H1 (cell line): ENCODE results near the gene PDZRN3. TPM values are rescaled to one million over a fixed set of nuclear protein-coding genes. Genes with fewer than 3 reads are reported as not detected.

Experiments used
- CTCF ChIA-PET: fragments of 300-600 bp; sonication (Branson Sonifier 250); formaldehyde crosslinking; loops from one replicate; lab custom pipeline; 2021; ENCODE audit not compliant: partially characterized antibody; lab: Charles Lee
- POLR2A ChIA-PET: fragments of 300-600 bp; sonication (Branson Sonifier 250); formaldehyde crosslinking; loops from one replicate; lab custom pipeline; 2021; ENCODE audit warnings: inconsistent platforms; ENCODE audit not compliant: partially characterized antibody; lab: Charles Lee
- DNase-seq, 2 experiments: peaks; one replicate each; pipeline versions ENCODE4 v3.0.0 to v3.0.0-alpha.2; 2010 to 2022; ENCODE audit warnings: low spot score in 2 of 2, low read depth in 1 of 2, mixed read lengths in 1 of 2
- FAIRE-seq: peaks from 2 replicates; lab custom pipeline; 2011; peaks lifted over from hg19 to GRCh38; lab: Jason Lieb, UNC
- H2AFZ ChIP-seq: 2 replicates; pipeline ENCODE4 v1.8.1; 2012; ENCODE audit warnings: low read length, inconsistent platforms
- H2AK5ac ChIP-seq: 2 replicates; pipeline ENCODE4 v1.6.1; 2013; ENCODE audit warnings: low read depth, low read length
- H2BK120ac ChIP-seq: replicated peaks from 2 replicates; pipeline ENCODE3; 2013; ENCODE audit warnings: low read depth, low read length, inconsistent platforms
- H2BK12ac ChIP-seq: 2 replicates; pipeline ENCODE4 v1.6.1; 2013; ENCODE audit warnings: low read depth, low read length
- H2BK15ac ChIP-seq: 2 replicates; pipeline ENCODE4 v1.6.1; 2013; ENCODE audit warnings: low read length
- H2BK20ac ChIP-seq: 2 replicates; pipeline ENCODE4 v1.6.1; 2013; ENCODE audit warnings: low read length
- H2BK5ac ChIP-seq: 2 replicates; pipeline ENCODE4 v1.6.1; 2013; ENCODE audit warnings: low read depth, low read length
- H3K14ac ChIP-seq: 2 replicates; pipeline ENCODE4 v1.6.1; 2013; ENCODE audit warnings: inconsistent platforms; ENCODE audit not compliant: insufficient read length
- H3K18ac ChIP-seq: 2 replicates; pipeline ENCODE4 v1.6.1; 2013; ENCODE audit warnings: low read length; ENCODE audit errors: extremely low read depth
- H3K23ac ChIP-seq: 2 replicates; pipeline ENCODE4 v1.6.1; 2013; ENCODE audit warnings: inconsistent platforms; ENCODE audit not compliant: insufficient read length
- H3K23me2 ChIP-seq: 2 replicates; pipeline ENCODE4 v1.6.1; 2013; ENCODE audit warnings: low read depth, low read length
- H3K27ac ChIP-seq: 2 replicates; pipeline ENCODE4 v1.6.1; 2011; ENCODE audit warnings: low read depth, low read length, inconsistent platforms
- H3K27me3 ChIP-seq, 4 experiments: replicated peaks in 1 of 4; 1 replicate in 1 of 4; 2 replicates in 3 of 4; pipeline versions ENCODE4 v1.6.1 to v1.8.1; 2011 to 2013; ENCODE audit warnings: low read length in 3 of 4, mild to moderate bottlenecking in 3 of 4, inconsistent platforms in 2 of 4, mixed read lengths in 2 of 4, moderate library complexity in 1 of 4; ENCODE audit not compliant: control insufficient read depth in 3 of 4, insufficient read depth in 3 of 4; ENCODE audit errors: extremely low read depth in 1 of 4
- H3K36me3 ChIP-seq, 4 experiments: 2 replicates each; pipeline versions ENCODE4 v1.6.1 to v1.8.1; 2011 to 2013; ENCODE audit warnings: mild to moderate bottlenecking in 4 of 4, low read length in 3 of 4, moderate library complexity in 2 of 4, control low read depth in 1 of 4, inconsistent platforms in 1 of 4; ENCODE audit not compliant: insufficient read depth in 4 of 4, control insufficient read depth in 2 of 4
- H3K4ac ChIP-seq: replicated peaks from 2 replicates; pipeline ENCODE3; 2013; ENCODE audit warnings: low read length, low read depth, mixed read lengths, inconsistent platforms; ENCODE audit not compliant: insufficient read length
- H3K4me1 ChIP-seq, 4 experiments: replicated peaks in 1 of 4; 1 replicate in 1 of 4; 2 replicates in 3 of 4; pipeline versions ENCODE4 v1.6.1 to v1.8.1; 2011 to 2013; ENCODE audit warnings: low read length in 3 of 4, inconsistent platforms in 2 of 4, mixed read lengths in 1 of 4; ENCODE audit not compliant: insufficient read depth in 4 of 4, control insufficient read depth in 3 of 4
- H3K4me2 ChIP-seq, 2 experiments: 2 replicates each; pipeline versions ENCODE4 v1.6.1 to v1.8.1; 2011 to 2013; ENCODE audit warnings: low read depth in 2 of 2, low read length in 2 of 2, control low read depth in 1 of 2, inconsistent platforms in 1 of 2, mild to moderate bottlenecking in 1 of 2; ENCODE audit not compliant: insufficient read depth in 1 of 2
- H3K4me3 ChIP-seq, 4 experiments: fragments of 200-600, 300-600 bp in 1 of 4; sonication (generic), shearing (Covaris generic), sonication (Bioruptor Twin) in 1 of 4; 2 replicates each; pipeline versions ENCODE4 v1.5.1 to v1.8.1; 2011 to 2016; ENCODE audit warnings: low read length in 4 of 4, low read depth in 3 of 4, control low read depth in 2 of 4, inconsistent platforms in 2 of 4, mild to moderate bottlenecking in 2 of 4, mixed read lengths in 1 of 4, moderate library complexity in 1 of 4; ENCODE audit not compliant: insufficient read depth in 2 of 4; ENCODE audit errors: extremely low read depth in 1 of 4
- H3K56ac ChIP-seq: replicated peaks from 2 replicates; pipeline ENCODE3; 2013; ENCODE audit warnings: low read depth, mild to moderate bottlenecking, mixed read lengths, low read length, inconsistent platforms; ENCODE audit not compliant: insufficient read length
- H3K79me1 ChIP-seq: 2 replicates; pipeline ENCODE4 v1.6.1; 2013; ENCODE audit warnings: low read depth, low read length, control low read depth
- H3K79me2 ChIP-seq, 2 experiments: 2 replicates each; pipeline versions ENCODE4 v1.6.1 to v1.8.1; 2012 to 2013; ENCODE audit warnings: low read length in 2 of 2, mild to moderate bottlenecking in 2 of 2, inconsistent platforms in 1 of 2; ENCODE audit not compliant: insufficient read depth in 2 of 2, control insufficient read depth in 1 of 2
- H3K9ac ChIP-seq, 4 experiments: replicated peaks in 1 of 4; 1 replicate in 1 of 4; 2 replicates in 3 of 4; pipeline versions ENCODE4 v1.6.1 to v1.8.1; 2011 to 2013; ENCODE audit warnings: low read depth in 3 of 4, low read length in 3 of 4, control low read depth in 2 of 4, mild to moderate bottlenecking in 2 of 4, moderate library complexity in 2 of 4, inconsistent platforms in 1 of 4; ENCODE audit errors: extremely low read depth in 1 of 4
- H3K9me3 ChIP-seq, 2 experiments: 2 replicates each; pipeline versions ENCODE4 v1.6.1 to v1.8.1; 2012 to 2013; ENCODE audit warnings: mild to moderate bottlenecking in 2 of 2, moderate library complexity in 2 of 2, control low read depth in 1 of 2, inconsistent platforms in 1 of 2, low read depth in 1 of 2, low read length in 1 of 2, mixed read lengths in 1 of 2; ENCODE audit not compliant: insufficient read depth in 2 of 2
- H4K20me1 ChIP-seq, 2 experiments: replicated peaks in 1 of 2; 2 replicates each; pipeline versions ENCODE3 to v1.8.1; 2011 to 2013; ENCODE audit warnings: inconsistent platforms in 2 of 2, low read length in 2 of 2, mild to moderate bottlenecking in 1 of 2; ENCODE audit not compliant: insufficient read depth in 2 of 2, control insufficient read depth in 1 of 2
- H4K5ac ChIP-seq: 2 replicates; pipeline ENCODE4 v1.6.1; 2013; ENCODE audit warnings: low read length, low read depth, mixed read lengths, inconsistent platforms; ENCODE audit not compliant: insufficient read length
- H4K8ac ChIP-seq: 2 replicates; pipeline ENCODE4 v1.8.0; 2013; ENCODE audit warnings: mild to moderate bottlenecking, moderate library complexity, low read length, inconsistent platforms; ENCODE audit not compliant: insufficient read depth; ENCODE audit errors: extremely low read depth
- H4K91ac ChIP-seq: replicated peaks from 2 replicates; pipeline ENCODE3; 2013; ENCODE audit warnings: low read length, mixed read lengths, inconsistent platforms; ENCODE audit not compliant: insufficient read length
- CEBPB ChIP-seq: IDR thresholded peaks from 2 replicates; pipeline ENCODE4 v1.6.1; 2012; ENCODE audit warnings: low read depth, low read length
- CTBP2 ChIP-seq: IDR thresholded peaks from 2 replicates; pipeline ENCODE4 v1.7.0; 2011; ENCODE audit warnings: borderline replicate concordance, mild to moderate bottlenecking, moderate library complexity, mixed read lengths, low read length; ENCODE audit not compliant: insufficient read depth, insufficient read length
- EGR1 ChIP-seq: IDR thresholded peaks from 2 replicates; pipeline ENCODE4 v1.6.1; 2011; ENCODE audit warnings: low read depth, low read length, borderline replicate concordance
- JUN ChIP-seq: IDR thresholded peaks from 2 replicates; pipeline ENCODE4 v1.6.1; 2011; ENCODE audit warnings: low read depth, mild to moderate bottlenecking, improper control_type of control experiment, low read length
- KDM4A ChIP-seq: IDR thresholded peaks from one replicate; pipeline ENCODE4 v1.7.1; 2012; ENCODE audit warnings: low read depth, mild to moderate bottlenecking, moderate library complexity, low read length, inconsistent platforms; ENCODE audit not compliant: severe bottlenecking
- POLR2AphosphoS5 ChIP-seq: IDR thresholded peaks from 2 replicates; pipeline ENCODE4 v1.6.1; 2011; ENCODE audit warnings: low read depth, low read length
- RAD21 ChIP-seq, 2 experiments: IDR thresholded peaks in 1 of 2; conservative IDR thresholded peaks in 1 of 2; 2 replicates each; pipeline ENCODE4 v1.6.1; 2011; ENCODE audit warnings: low read depth in 2 of 2, low read length in 2 of 2, improper control_type of control experiment in 1 of 2, inconsistent platforms in 1 of 2, mild to moderate bottlenecking in 1 of 2, moderate library complexity in 1 of 2
- RBBP5 ChIP-seq: IDR thresholded peaks from 2 replicates; pipeline ENCODE4 v1.7.1; 2012; ENCODE audit warnings: low read depth, mild to moderate bottlenecking, inconsistent platforms, low read length, moderate library complexity, borderline replicate concordance
- SUZ12 ChIP-seq: fragments of 200-600 bp; sonication (generic); IDR thresholded peaks from 2 replicates; pipeline ENCODE4 v1.6.1; 2012; ENCODE audit warnings: mild to moderate bottlenecking, inconsistent platforms, low read length, moderate library complexity, mixed read lengths
- WGBS, 2 experiments: shearing (Covaris generic) in 1 of 2; methylation state at CpG; one replicate each; pipeline versions ENCODE4 v1.1.6 to v1.1.7; 2013 to 2015; ENCODE audit warnings: low lambda C conversion rate in 2 of 2, mixed read lengths in 2 of 2, inconsistent platforms in 1 of 2, low coverage in 1 of 2, missing lambda C conversion rate in 1 of 2; ENCODE audit not compliant: insufficient replicate concordance in 2 of 2, insufficient coverage in 1 of 2, insufficient read length in 1 of 2; ENCODE audit errors: extremely low coverage in 1 of 2, missing lambda C conversion rate in 1 of 2; 5-methylcytosine and 5-hydroxymethylcytosine counted together
- polyA plus RNA-seq, 7 experiments: library from polyadenylated mRNA; depleted of rRNA in 3 of 7; stranded (reverse) in 5 of 7; unstranded in 2 of 7; fragments of >200 nt in 5 of 7; fragments of 200-250 nt in 2 of 7; gene quantifications; 1 replicate in 5 of 7; 2 replicates in 1 of 7; 4 replicates in 1 of 7; pipeline versions ENCODE4 v1.2.1 to v1.2.3, GENCODE V29; 2011 to 2013; ENCODE audit warnings: missing spikeins in 2 of 7, mixed read lengths in 2 of 7
- total RNA-seq: library from RNA; stranded (reverse); fragmentation: NEBNext Ultra II Directional; extraction: Animal tissue kit (Norgen Biotek cat#: 25700); gene quantifications from 2 replicates; pipeline ENCODE4 v1.2.1, GENCODE V29; 2021

PDZRN3 gene
- total and polyA plus RNA-seq, 2 of the 8 experiments (the other 6 are each of a cell fraction or from before 2014, with no cell fraction given), result 4.2 to 20.5 TPM

GRCh38 chr3:73431183-73431900 is 193.4 kb downstream of the PDZRN3 start:
- H3K56ac ChIP-seq, result no peak overlapping the region
- peaks cover 2% of the 10 kb centered on the region for H3K79me1 ChIP-seq
- H3K36me3 ChIP-seq, result no peaks in the 10 kb centered on the region
- no peak overlapping the region for H2BK20ac ChIP-seq
- H3K14ac ChIP-seq, result no peak overlapping the region
- no peak overlapping the region for H3K18ac ChIP-seq
- H2BK12ac ChIP-seq, result no peak overlapping the region
- no peak overlapping the region for H2BK15ac ChIP-seq
- no peak overlapping the region for H2BK120ac ChIP-seq
- 91% methylated on average over 6 of the region's 6 CpGs; no CpG with 5 or more reads in 1 of the 2 experiments for WGBS, 2 experiments
- no peak overlapping the region for H3K4me3 ChIP-seq
- peaks cover 3 to 10% (median 4%) of the 10 kb centered on the region in 4 experiments; a peak in 5 of 7 replicates for H3K4me1 ChIP-seq
- POLR2A ChIA-PET, result interaction anchor here (0.6 kb wide), 1 partner anchor 336 kb away, joined by 3 read pairs; no protein-coding TSS in a partner anchor
- no peak overlapping the region for H3K4me2 ChIP-seq
- H3K9me3 ChIP-seq, result no peaks in the 10 kb centered on the region
- DNase-seq (no peak), FAIRE-seq (no peak)
- H3K27ac ChIP-seq, result no peak overlapping the region
- no peak overlapping the region for H2BK5ac ChIP-seq
- no peak overlapping the region for H2AFZ ChIP-seq
- no peak overlapping the region for H3K9ac ChIP-seq
- H4K20me1 ChIP-seq, result peaks cover 0 to 4% of the 10 kb centered on the region in 2 experiments
- H4K8ac ChIP-seq, result no peak overlapping the region
- CTCF ChIA-PET, result interaction anchor here (0.7 to 4.0 kb wide), 15 partner anchors 10 to 330 kb away, joined by 3 to 18 read pairs (median 4); no protein-coding TSS in a partner anchor
- no peaks in the 10 kb centered on the region for H3K27me3 ChIP-seq
- no peak overlapping the region for H2AK5ac ChIP-seq
- no peak overlapping the region for H3K4ac ChIP-seq
- H3K23ac ChIP-seq, result no peak overlapping the region
- no peaks in the 10 kb centered on the region for H3K79me2 ChIP-seq
- H4K91ac ChIP-seq, result no peak overlapping the region
- no peak overlapping the region for H4K5ac ChIP-seq
- no peaks in the 10 kb centered on the region for H3K23me2 ChIP-seq
- TF ChIP-seq KDM4A (no peak), RBBP5 (no peak), JUN (no peak), RAD21 (IDR thresholded peaks at IDR 0.05 in 1 of 2, conservative IDR thresholded peaks at IDR 0.05 in 1 of 2; ENCODE audit: low read depth in 2 of 2, low read length in 2 of 2) (no peak), SUZ12 (no peak), CTBP2 (no peak), CEBPB (no peak), POLR2AphosphoS5 (no peak), EGR1 (no peak)
